A673 (cell line): ENCODE measurements around the gene WFDC6. TPM values are rescaled to one million over a fixed set of nuclear protein-coding genes. Genes with fewer than 3 reads are reported as not detected.

Experiments
- BruUV-seq: library from RNA; stranded (reverse); fragments of 400-500 nt; replicated peaks from 2 replicates; lab custom pipeline; 2021; lab: Mats Ljungman, UMichigan
- CTCF ChIA-PET: fragments of 300-600 bp; sonication (Branson Sonifier 250); formaldehyde crosslinking; loops from one replicate; lab custom pipeline; 2022; ENCODE audit warnings: antibody characterized with exemption; lab: Charles Lee
- POLR2A ChIA-PET: fragments of 300-600 bp; sonication (Branson Sonifier 250); formaldehyde crosslinking; loops from one replicate; lab custom pipeline; 2022; ENCODE audit warnings: antibody characterized with exemption; ENCODE audit not compliant: low non-redundant PET; lab: Charles Lee
- DNase-seq: peaks from one replicate; pipeline ENCODE4 v3.0.0-alpha.2; 2015; ENCODE audit warnings: low spot score
- H3K27ac ChIP-seq: fragments of 200-600 bp; sonication (generic); 2 replicates; pipeline ENCODE4 v1.5.1; 2016; ENCODE audit warnings: mixed run types, low read depth, mild to moderate bottlenecking, mixed read lengths, antibody characterized with exemption, low read length; ENCODE audit not compliant: poor library complexity, severe bottlenecking
- H3K27me3 ChIP-seq: fragments of 200-600 bp; sonication (generic); replicated peaks from 2 replicates; pipeline ENCODE4 v1.6.1; 2017; ENCODE audit warnings: mixed run types, low read depth, mild to moderate bottlenecking, mixed read lengths, antibody characterized with exemption, low read length; ENCODE audit not compliant: insufficient read depth, poor library complexity
- H3K36me3 ChIP-seq: fragments of 200-600 bp; sonication (generic); 2 replicates; pipeline ENCODE4 v1.6.1; 2016; ENCODE audit warnings: mixed run types, mild to moderate bottlenecking, mixed read lengths, antibody characterized with exemption, low read length; ENCODE audit not compliant: insufficient read depth, poor library complexity, severe bottlenecking
- H3K4me1 ChIP-seq: fragments of 200-600 bp; sonication (generic); 2 replicates; pipeline ENCODE4 v1.6.1; 2017; ENCODE audit warnings: mixed run types, mild to moderate bottlenecking, mixed read lengths, antibody characterized with exemption, low read length; ENCODE audit not compliant: insufficient read depth, poor library complexity, severe bottlenecking
- H3K4me3 ChIP-seq: fragments of 200-600 bp; sonication (generic); 2 replicates; pipeline ENCODE4 v1.5.1; 2016; ENCODE audit warnings: low read depth, mixed run types, mild to moderate bottlenecking, mixed read lengths, low read length; ENCODE audit not compliant: poor library complexity, severe bottlenecking
- H3K9me3 ChIP-seq: fragments of 200-600 bp; sonication (generic); 2 replicates; pipeline ENCODE4 v1.6.1; 2016; ENCODE audit warnings: mixed run types, low read depth, mild to moderate bottlenecking, mixed read lengths, antibody characterized with exemption, low read length; ENCODE audit not compliant: poor library complexity, severe bottlenecking
- EZH2 ChIP-seq: fragments of 200-600 bp; sonication (generic); IDR thresholded peaks from 2 replicates; pipeline ENCODE4 v1.6.1; 2017; ENCODE audit warnings: borderline replicate concordance, low read depth, mild to moderate bottlenecking, mixed read lengths, antibody characterized with exemption, low read length; ENCODE audit not compliant: poor library complexity, severe bottlenecking
- intact Hi-C: fragments of 100-400 bp; cut with micrococcal nuclease; formaldehyde crosslinking; loops from one replicate; pipeline ENCODE4 v1.10.0; 2022; ENCODE audit not compliant: unreplicated experiment
- total RNA-seq: library from RNA; stranded (reverse); gene quantifications from 2 replicates; pipeline ENCODE4 v1.2.3, GENCODE V29; 2021
- TF ChIP-seq, protein P1 (sequence below): fragments of 300-800, 200-600 bp; sonication (generic); conservative IDR thresholded peaks from 2 replicates; pipeline ENCODE4 v1.5.1; 2017; ENCODE audit warnings: low read depth, mild to moderate bottlenecking, antibody characterized with exemption, low read length, moderate library complexity, mixed read lengths

WFDC6 gene
- total RNA-seq, 1 experiment from 2014 or later, result not detected

DNA sequence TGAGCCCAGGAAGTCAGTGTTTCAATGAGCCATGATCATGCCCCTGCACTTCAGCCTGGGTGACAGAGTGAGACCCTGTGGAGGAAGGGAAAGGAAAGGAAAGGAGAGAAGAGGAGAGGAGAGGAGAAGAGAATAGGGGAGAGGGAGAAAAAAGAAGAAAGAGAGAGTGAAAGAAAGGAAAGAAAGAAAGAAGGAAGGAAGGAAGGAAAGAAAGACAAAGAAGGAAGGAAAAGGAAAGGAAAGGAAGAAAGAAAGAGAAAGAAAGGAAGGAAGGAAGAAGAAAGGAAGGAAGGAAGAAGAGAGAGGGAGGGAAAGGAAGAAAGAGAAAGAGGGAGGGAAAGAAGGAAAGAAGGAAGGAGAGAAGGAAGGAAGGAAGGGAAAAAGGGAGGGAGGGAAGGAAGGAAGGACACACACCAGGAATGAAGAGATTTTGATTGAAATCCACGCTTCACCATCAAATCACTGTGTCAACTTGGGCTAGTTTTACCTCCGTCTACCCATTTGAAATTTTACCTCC is 25.5 kb upstream of the WFDC6 start:
- TF ChIP-seq EZH2, result no peak
- TF ChIP-seq, protein P1, sequence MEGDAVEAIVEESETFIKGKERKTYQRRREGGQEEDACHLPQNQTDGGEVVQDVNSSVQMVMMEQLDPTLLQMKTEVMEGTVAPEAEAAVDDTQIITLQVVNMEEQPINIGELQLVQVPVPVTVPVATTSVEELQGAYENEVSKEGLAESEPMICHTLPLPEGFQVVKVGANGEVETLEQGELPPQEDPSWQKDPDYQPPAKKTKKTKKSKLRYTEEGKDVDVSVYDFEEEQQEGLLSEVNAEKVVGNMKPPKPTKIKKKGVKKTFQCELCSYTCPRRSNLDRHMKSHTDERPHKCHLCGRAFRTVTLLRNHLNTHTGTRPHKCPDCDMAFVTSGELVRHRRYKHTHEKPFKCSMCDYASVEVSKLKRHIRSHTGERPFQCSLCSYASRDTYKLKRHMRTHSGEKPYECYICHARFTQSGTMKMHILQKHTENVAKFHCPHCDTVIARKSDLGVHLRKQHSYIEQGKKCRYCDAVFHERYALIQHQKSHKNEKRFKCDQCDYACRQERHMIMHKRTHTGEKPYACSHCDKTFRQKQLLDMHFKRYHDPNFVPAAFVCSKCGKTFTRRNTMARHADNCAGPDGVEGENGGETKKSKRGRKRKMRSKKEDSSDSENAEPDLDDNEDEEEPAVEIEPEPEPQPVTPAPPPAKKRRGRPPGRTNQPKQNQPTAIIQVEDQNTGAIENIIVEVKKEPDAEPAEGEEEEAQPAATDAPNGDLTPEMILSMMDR, result no peak
- Histone ChIP-seq H3K27ac (no peak overlapping the region), H3K36me3 (no peaks in the 10 kb centered on the region), H3K4me1 (no peaks in the 10 kb centered on the region), H3K27me3 (peaks cover 18% of the 10 kb centered on the region), H3K9me3 (no peaks in the 10 kb centered on the region), H3K4me3 (no peak overlapping the region)
- ChIA-PET POLR2A (no interaction called here), CTCF (interaction anchor here (0.7 kb wide), 1 partner anchor 114 kb away, joined by 4 read pairs; no protein-coding TSS in a partner anchor)
- BruUV-seq, result no TSS peak
- DNase-seq, result no peak
- intact Hi-C loops, result no loop called here

DNA sequence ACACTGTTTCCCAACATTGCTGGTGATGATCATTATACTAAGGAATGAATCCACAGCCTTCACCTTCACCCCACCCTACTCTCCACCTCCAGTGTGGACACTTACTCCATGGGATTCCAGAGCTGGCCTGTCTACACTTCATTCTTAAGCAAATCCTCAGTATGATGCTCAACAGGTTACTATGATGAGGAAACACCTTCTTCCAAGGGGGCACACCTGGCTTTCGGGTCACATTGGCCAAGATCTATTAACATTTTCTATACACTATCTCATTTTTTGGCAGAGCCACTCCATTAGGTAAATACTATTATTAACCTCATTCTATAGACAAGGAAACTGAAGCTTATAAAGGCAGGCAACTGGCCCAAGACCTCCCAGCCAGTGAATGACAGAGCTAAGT is 15.9 kb upstream of the WFDC6 start:
- intact Hi-C loops, result no loop called here
- Histone ChIP-seq H3K9me3 (no peaks in the 10 kb centered on the region), H3K4me3 (no peak overlapping the region), H3K27me3 (peaks cover 16% of the 10 kb centered on the region), H3K27ac (no peak overlapping the region), H3K36me3 (no peaks in the 10 kb centered on the region), H3K4me1 (no peaks in the 10 kb centered on the region)
- DNase-seq, result no peak
- ChIA-PET POLR2A (no interaction called here), CTCF (no interaction called here)
- no TSS peak for BruUV-seq
- TF ChIP-seq, protein P1, result no peak
- no peak for TF ChIP-seq EZH2

DNA sequence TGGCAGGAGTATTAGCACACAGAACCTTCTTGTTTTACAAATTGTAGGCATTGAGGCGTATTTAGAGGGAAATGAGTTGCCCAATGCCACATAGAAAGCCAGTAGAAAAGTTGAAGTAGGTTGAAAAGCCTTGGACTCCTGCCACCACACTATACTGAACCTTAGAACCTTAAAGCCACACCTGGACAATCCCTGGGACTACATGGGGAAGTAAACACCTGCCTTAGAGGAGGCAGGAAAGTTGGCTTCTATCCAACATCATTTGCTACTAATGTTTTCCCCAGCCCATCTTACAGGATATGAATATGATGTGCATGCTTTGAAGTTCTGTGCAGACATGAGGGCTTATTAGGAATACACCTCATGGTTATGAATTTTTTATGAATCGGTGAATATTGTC is 13.2 kb upstream of the WFDC6 start:
- POLR2A ChIA-PET, result no interaction called here
- Histone ChIP-seq H3K4me1 (no peaks in the 10 kb centered on the region), H3K9me3 (no peaks in the 10 kb centered on the region), H3K27ac (no peak overlapping the region), H3K27me3 (peaks cover 12% of the 10 kb centered on the region), H3K4me3 (no peak overlapping the region), H3K36me3 (no peaks in the 10 kb centered on the region)
- TF ChIP-seq, protein P1, result no peak
- TF ChIP-seq EZH2, result no peak
- CTCF ChIA-PET, result no interaction called here
- intact Hi-C loops, result no loop called here
- BruUV-seq, result no TSS peak
- no peak for DNase-seq
